Measurements from ENCODE around the gene ATXN10. TPM values are rescaled to one million over a fixed set of nuclear protein-coding genes. Genes with fewer than 3 reads are reported as not detected.
A peak's percentile ranks its signal among the peaks of the same experiment; 100 is the strongest.

ATXN10 gene
- total RNA-seq, 3 donors from 2014 or later: 59.9 to 136 (median 66.8) TPM

- Histone ChIP-seq H3K4me1 (ENCODE audit: low read depth) (no peaks in the 10 kb centered on the region), H3K9me3 (no peaks in the 10 kb centered on the region), H3K4me3 (no peak overlapping the region), H3K36me3 (ENCODE audit: low read depth) (no peaks in the 10 kb centered on the region)
- no peak for ATAC-seq
- intact Hi-C loops (cut with DNase I, micrococcal nuclease): no loop called here
- no peak for TF ChIP-seq CTCF (IDR thresholded peaks at IDR 0.05)
- DNase-seq: no peak
These were observed 50.4 kb downstream of the ATXN10 start for GRCh38 chr22:45722006-45722405.

GRCh38 chr22:45726081-45726480, 54.4 kb downstream of the ATXN10 start:
- DNase-seq: no peak
- Histone ChIP-seq H3K4me3 (no peak overlapping the region), H3K4me1 (ENCODE audit: low read depth) (peaks cover 9% of the 10 kb centered on the region), H3K9me3 (no peaks in the 10 kb centered on the region), H3K36me3 (ENCODE audit: low read depth) (no peaks in the 10 kb centered on the region)
- ATAC-seq: no peak
- TF ChIP-seq CTCF (IDR thresholded peaks at IDR 0.05): no peak
- intact Hi-C loops (cut with DNase I, micrococcal nuclease): no loop called here

- Histone ChIP-seq H3K4me1 (ENCODE audit: low read depth) (peaks cover 9% of the 10 kb centered on the region), H3K9me3 (no peaks in the 10 kb centered on the region), H3K4me3 (no peak overlapping the region), H3K36me3 (ENCODE audit: low read depth) (no peaks in the 10 kb centered on the region)
- TF ChIP-seq CTCF (IDR thresholded peaks at IDR 0.05): no peak
- peak in 1 of 3 donors; percentile 16 for DNase-seq
- ATAC-seq: peak; percentile 98
- intact Hi-C loops (cut with DNase I, micrococcal nuclease): no loop called here
These were observed 59.6 kb downstream of the ATXN10 start for GRCh38 chr22:45731041-45731797.

DNA sequence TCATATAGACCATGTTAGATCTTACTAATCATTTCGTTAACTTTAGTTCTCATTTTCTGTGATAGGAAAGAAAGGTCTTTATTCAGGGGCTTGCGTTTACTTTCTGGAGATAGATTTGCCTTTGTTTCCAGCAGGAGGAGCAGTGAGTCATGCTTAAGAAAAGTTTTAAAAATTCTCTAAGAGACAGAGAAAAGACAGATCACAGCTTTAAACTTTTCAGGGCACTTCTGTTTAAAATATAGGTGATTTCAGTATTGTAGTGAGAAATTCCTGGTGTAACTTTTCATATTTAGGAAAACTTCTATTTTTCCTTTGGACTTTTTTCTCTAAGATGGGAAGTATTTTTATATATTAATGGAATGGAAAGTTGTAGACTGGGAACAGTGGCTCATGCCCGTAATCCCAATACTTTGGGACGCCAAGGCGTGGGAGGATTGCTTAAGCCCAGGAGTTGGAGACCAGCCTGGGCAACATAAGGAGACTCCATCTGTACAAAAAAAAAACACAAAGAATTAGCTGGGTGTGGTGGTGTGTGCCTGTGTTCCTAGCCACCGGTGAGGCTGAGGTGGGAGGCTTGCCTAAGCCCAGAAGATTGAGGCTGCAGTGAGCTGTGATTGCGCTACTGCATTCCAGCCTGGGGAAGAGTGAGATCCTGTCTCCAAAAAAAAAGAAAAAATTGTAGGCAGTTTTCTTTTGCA, 60.3 kb downstream of the ATXN10 start:
- peak; percentile 22 for ATAC-seq
- intact Hi-C loops (cut with DNase I, micrococcal nuclease): no loop called here
- Histone ChIP-seq H3K4me1 (ENCODE audit: low read depth) (peaks cover 9% of the 10 kb centered on the region), H3K4me3 (no peak overlapping the region), H3K9me3 (no peaks in the 10 kb centered on the region), H3K36me3 (ENCODE audit: low read depth) (no peaks in the 10 kb centered on the region)
- no peak for DNase-seq
- no peak for TF ChIP-seq CTCF (IDR thresholded peaks at IDR 0.05)

GRCh38 chr22:45735273-45735672, 63.6 kb downstream of the ATXN10 start:
- no peak for DNase-seq
- peaks cover 8% of the 10 kb centered on the region for H3K4me1 ChIP-seq (ENCODE audit: low read depth)
- no peak for ATAC-seq
- H3K9me3 ChIP-seq: no peaks in the 10 kb centered on the region
- TF ChIP-seq CTCF (IDR thresholded peaks at IDR 0.05): no peak
- intact Hi-C loops (cut with DNase I, micrococcal nuclease): no loop called here
- H3K36me3 ChIP-seq (ENCODE audit: low read depth): no peaks in the 10 kb centered on the region
- no peak overlapping the region for H3K4me3 ChIP-seq
